ENCODE results near the gene CKAP4. TPM values are rescaled to one million over a fixed set of nuclear protein-coding genes. Genes with fewer than 3 reads are reported as not detected.

The CKAP4 gene
- total and polyA plus RNA-seq, 9 of the 15 experiments (the other 6 are each of a cell fraction or from before 2014, with no cell fraction given) = 0.08 to 0.20 TPM; not detected in 7

- H3K9me1 ChIP-seq (ENCODE audit: control insufficient read depth, insufficient read depth, low read length) = no peaks in the 10 kb centered on the region
- no peak overlapping the region for H3K4me2 ChIP-seq (ENCODE audit: insufficient read depth, low read length)
- no peak overlapping the region for H3K27ac ChIP-seq (ENCODE audit: extremely low read depth, low read depth, low read length)
- H2AFZ ChIP-seq (ENCODE audit: low read depth, low read length) = no peak overlapping the region
- ATAC-seq (no peak), DNase-seq (ENCODE audit: extremely low read depth in 1 of 4, low spot score in 3 of 4) (no peak), FAIRE-seq (no peak)
- in situ Hi-C loops (cut with MboI) (no loop called here), intact Hi-C loops (cut with micrococcal nuclease) (no loop called here)
- H3K79me2 ChIP-seq (ENCODE audit: control insufficient read depth, insufficient read depth, low read length) = no peaks in the 10 kb centered on the region
- H3K4me3 ChIP-seq = no peak overlapping the region
- peaks cover 0 to 4% of the 10 kb centered on the region in 2 experiments; a peak in 1 of 5 replicates for H3K27me3 ChIP-seq (ENCODE audit: control insufficient read depth in 2 of 2, insufficient read depth in 2 of 2, low read length in 2 of 2)
- H3K9me3 ChIP-seq (replicated peaks; ENCODE audit: control insufficient read depth, insufficient read depth, low read depth, low read length) = no peaks in the 10 kb centered on the region
- no peaks in the 10 kb centered on the region for H3K36me3 ChIP-seq (ENCODE audit: control insufficient read depth, insufficient read depth, low read length)
- no peaks in the 10 kb centered on the region for H4K20me1 ChIP-seq (replicated peaks; ENCODE audit: control insufficient read depth, insufficient read depth, low read length)
- POLR2A ChIA-PET = no interaction called here
- CTCF ChIA-PET (ENCODE audit: low intra/inter-chr PET ratio) = no interaction called here
- H3K4me1 ChIP-seq (replicated peaks in 1 of 2; ENCODE audit: control insufficient read depth in 2 of 2, insufficient read depth in 2 of 2, low read length in 2 of 2) = no peaks in the 10 kb centered on the region
- no TSS peak for BruUV-seq (replicated peaks)
- WGBS (ENCODE audit: insufficient coverage, low coverage, missing lambda C conversion rate) = 0% methylated on average over 6 of the region's 8 CpGs
- no peak overlapping the region for H3K9ac ChIP-seq (ENCODE audit: insufficient read depth in 1 of 2, low read depth in 2 of 2, low read length in 2 of 2)
- TF ChIP-seq SFPQ (IDR thresholded peaks at IDR 0.05; ENCODE audit: low read depth, low read length) (no peak), BCL6 (CRISPR knock-in tag; IDR thresholded peaks at IDR 0.05) (no peak), ZKSCAN8 (CRISPR knock-in tag; IDR thresholded peaks at IDR 0.05) (no peak), PTBP1 (IDR thresholded peaks at IDR 0.05; ENCODE audit: low read depth, low read length) (no peak), MYC (IDR thresholded peaks at IDR 0.05; ENCODE audit: low read depth, low read length) (no peak), MYC (CRISPR knock-in tag; IDR thresholded peaks at IDR 0.05; ENCODE audit: borderline replicate concordance, low read depth) (no peak), TAL1 (IDR thresholded peaks at IDR 0.05) (no peak), SIN3B (IDR thresholded peaks at IDR 0.05; ENCODE audit: low read depth) (no peak), PATZ1 (CRISPR knock-in tag; IDR thresholded peaks at IDR 0.05; ENCODE audit: borderline replicate concordance) (no peak), BRCA1 (IDR thresholded peaks at IDR 0.05) (no peak), BRCA1 (CRISPR knock-in tag; IDR thresholded peaks at IDR 0.05) (no peak), CGGBP1 (CRISPR knock-in tag; IDR thresholded peaks at IDR 0.05) (no peak), RCOR1 (IDR thresholded peaks at IDR 0.05; ENCODE audit: borderline replicate concordance in 1 of 2, low read depth in 2 of 2, low read length in 2 of 2) (no peak), ATF1 (CRISPR knock-in tag; IDR thresholded peaks at IDR 0.05) (no peak), ATF1 (tag; IDR thresholded peaks at IDR 0.05) (no peak), ZFP36 (IDR thresholded peaks at IDR 0.05; ENCODE audit: low read depth, low read length, partially characterized antibody) (no peak), GABPB1 (CRISPR knock-in tag; IDR thresholded peaks at IDR 0.05) (no peak), GABPA (tag; conservative IDR thresholded peaks at IDR 0.05; ENCODE audit: low read depth) (no peak), ZNF583 (CRISPR knock-in tag; IDR thresholded peaks at IDR 0.05) (no peak), HDAC3 (IDR thresholded peaks at IDR 0.05; ENCODE audit: borderline replicate concordance, partially characterized antibody) (no peak), EWSR1 (IDR thresholded peaks at IDR 0.05; ENCODE audit: borderline replicate concordance, low read depth, partially characterized antibody) (no peak)
Observed at GRCh38 chr12:106197906-106198623, 49.8 kb downstream of the CKAP4 start.

Measured in K562 (cell line).